Stomach (tissue), 4 donors: Measurements from ENCODE around the gene MEGF6.

Experiments used
- CTCF ChIP-seq, 7 experiments: fragments of 450-650 bp in 4 of 7; fragments of 200-600 bp in 3 of 7; sonication (generic) in 3 of 7; IDR thresholded peaks; one replicate each; pipeline ENCODE4 v1.5.1; 2016 to 2019; ENCODE audit warnings: antibody characterized with exemption in 7 of 7, control low read depth in 2 of 7, mild to moderate bottlenecking in 1 of 7
- POLR2A ChIP-seq, 4 donors: fragments of 450-650 bp; IDR thresholded peaks; one replicate each; pipeline ENCODE4 v1.6.1; 2016; ENCODE audit warnings: antibody characterized with exemption in 4 of 4, control low read depth in 2 of 4, mild to moderate bottlenecking in 1 of 4, moderate library complexity in 1 of 4

GRCh38 chr1:3537359-3537758, 73.9 kb downstream of the MEGF6 start:
- TF ChIP-seq POLR2A (IDR thresholded peaks at IDR 0.05): no peak
- TF ChIP-seq CTCF (IDR thresholded peaks at IDR 0.05): no peak
